Panc1 (cell line): ENCODE results near the gene NOS3. TPM values are rescaled to one million over a fixed set of nuclear protein-coding genes. Genes with fewer than 3 reads are reported as not detected.

ENCODE experiments used
- ATAC-seq: fragments of 200-7000 bp; cut with Tn5 transposase; 2 replicates; pipeline ENCODE4 v1.9.1; 2020; ENCODE audit warnings: mild to moderate bottlenecking, moderate library complexity
- BruUV-seq: library from RNA; stranded (reverse); fragments of 400-500 nt; replicated peaks from 2 replicates; lab custom pipeline; 2021; lab: Mats Ljungman, UMichigan
- CTCF ChIA-PET: fragments of 300-600 bp; sonication (Branson Sonifier 250); formaldehyde crosslinking; loops from one replicate; lab custom pipeline; 2022; ENCODE audit warnings: antibody characterized with exemption; lab: Charles Lee
- POLR2A ChIA-PET: fragments of 300-600 bp; sonication (Branson Sonifier 250); formaldehyde crosslinking; loops from one replicate; lab custom pipeline; 2022; ENCODE audit warnings: antibody characterized with exemption; lab: Charles Lee
- DNase-seq: peaks from one replicate; pipeline ENCODE4 v3.0.0-alpha.2; 2010; ENCODE audit warnings: low read depth, low spot score
- H3K27ac ChIP-seq: 2 replicates; pipeline ENCODE4 v1.5.1; 2011; ENCODE audit warnings: mild to moderate bottlenecking, low read length, inconsistent platforms
- H3K27me3 ChIP-seq: fragments of 200-500 bp; sonication (Bioruptor generic); 2 replicates; pipeline ENCODE4 v1.6.0; 2014; ENCODE audit warnings: low read length, inconsistent platforms; ENCODE audit not compliant: control insufficient read depth, insufficient read depth
- H3K36me3 ChIP-seq: fragments of 200-500 bp; sonication (Bioruptor generic); 2 replicates; pipeline ENCODE4 v1.5.1; 2014; ENCODE audit warnings: inconsistent platforms, mild to moderate bottlenecking, low read length, moderate library complexity; ENCODE audit not compliant: control insufficient read depth, insufficient read depth
- H3K4me1 ChIP-seq: 2 replicates; pipeline ENCODE4 v1.5.1; 2011; ENCODE audit warnings: inconsistent platforms, mild to moderate bottlenecking, low read length, moderate library complexity; ENCODE audit not compliant: control insufficient read depth, insufficient read depth
- H3K4me3 ChIP-seq, 2 experiments: 2 replicates each; pipeline ENCODE4 v1.5.1; 2011 to 2012; ENCODE audit warnings: low read depth in 2 of 2, low read length in 2 of 2, mild to moderate bottlenecking in 2 of 2, inconsistent platforms in 1 of 2, moderate library complexity in 1 of 2
- H3K9me3 ChIP-seq: fragments of 200-500 bp; sonication (Bioruptor generic); 2 replicates; pipeline ENCODE4 v1.5.1; 2014; ENCODE audit warnings: low read depth, mild to moderate bottlenecking, inconsistent platforms, low read length, moderate library complexity; ENCODE audit not compliant: control insufficient read depth, insufficient read depth
- POLR2AphosphoS5 ChIP-seq: IDR thresholded peaks from 2 replicates; pipeline ENCODE4 v1.6.1; 2012; ENCODE audit warnings: mild to moderate bottlenecking, low read depth, low read length, moderate library complexity
- SIN3A ChIP-seq: IDR thresholded peaks from 2 replicates; pipeline ENCODE4 v1.6.1; 2012; ENCODE audit warnings: low read depth, mild to moderate bottlenecking, low read length, moderate library complexity, borderline replicate concordance; ENCODE audit not compliant: insufficient read depth
- TCF7L2 ChIP-seq: IDR thresholded peaks from 2 replicates; pipeline ENCODE4 v1.6.1; 2011; ENCODE audit warnings: mild to moderate bottlenecking, low read depth, low read length, inconsistent platforms
- in situ Hi-C: cut with HindIII; loops from 2 replicates; pipeline ENCODE4 v1.10.0; 2016; ENCODE audit warnings: low sequenced_read_pairs, low pct_unique_long_range_greater_than_20kb
- intact Hi-C: fragments of 100-400 bp; cut with micrococcal nuclease; formaldehyde crosslinking; loops from one replicate; pipeline ENCODE4 v1.10.0; 2022; ENCODE audit not compliant: unreplicated experiment
- total RNA-seq: library from RNA; stranded (reverse); gene quantifications from one replicate; pipeline ENCODE4 v1.2.1, GENCODE V29; 2021; ENCODE audit not compliant: unreplicated experiment
- TF ChIP-seq, protein P1 (sequence below), 2 experiments: IDR thresholded peaks; 2 replicates each; pipeline ENCODE4 v1.6.1; 2011 to 2012; ENCODE audit warnings: low read depth in 2 of 2, control low read depth in 1 of 2, low read length in 1 of 2, mild to moderate bottlenecking in 1 of 2, moderate library complexity in 1 of 2; ENCODE audit not compliant: insufficient read depth in 1 of 2
- TF ChIP-seq, protein P2 (sequence below): fragments of 450-650 bp; IDR thresholded peaks from 2 replicates; pipeline ENCODE4 v1.5.1; 2017; ENCODE audit warnings: mild to moderate bottlenecking

Gene NOS3
- total RNA-seq, 1 experiment from 2014 or later, result 3.1 TPM

DNA sequence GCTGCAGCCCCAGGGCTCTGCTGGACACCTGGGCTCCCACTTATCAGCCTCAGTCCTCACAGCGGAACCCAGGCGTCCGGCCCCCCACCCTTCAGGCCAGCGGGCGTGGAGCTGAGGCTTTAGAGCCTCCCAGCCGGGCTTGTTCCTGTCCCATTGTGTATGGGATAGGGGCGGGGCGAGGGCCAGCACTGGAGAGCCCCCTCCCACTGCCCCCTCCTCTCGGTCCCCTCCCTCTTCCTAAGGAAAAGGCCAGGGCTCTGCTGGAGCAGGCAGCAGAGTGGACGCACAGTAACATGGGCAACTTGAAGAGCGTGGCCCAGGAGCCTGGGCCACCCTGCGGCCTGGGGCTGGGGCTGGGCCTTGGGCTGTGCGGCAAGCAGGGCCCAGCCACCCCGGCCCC lies 2.7 kb downstream of the NOS3 start:
- Histone ChIP-seq H3K4me3 (no peak overlapping the region), H3K27ac (no peak overlapping the region), H3K4me1 (no peaks in the 10 kb centered on the region; the same call in 1 of the 2 replicates), H3K27me3 (no peaks in the 10 kb centered on the region), H3K9me3 (peaks cover 10% of the 10 kb centered on the region), H3K36me3 (no peaks in the 10 kb centered on the region)
- POLR2A ChIA-PET, result no interaction called here
- no TSS peak for BruUV-seq
- CTCF ChIA-PET, result no interaction called here
- intact Hi-C loops, result no loop called here
- DNase-seq, result no peak
- no peak for ATAC-seq
- no peak for TF ChIP-seq TCF7L2
- TF ChIP-seq POLR2AphosphoS5, result no peak
- TF ChIP-seq, protein P1, sequence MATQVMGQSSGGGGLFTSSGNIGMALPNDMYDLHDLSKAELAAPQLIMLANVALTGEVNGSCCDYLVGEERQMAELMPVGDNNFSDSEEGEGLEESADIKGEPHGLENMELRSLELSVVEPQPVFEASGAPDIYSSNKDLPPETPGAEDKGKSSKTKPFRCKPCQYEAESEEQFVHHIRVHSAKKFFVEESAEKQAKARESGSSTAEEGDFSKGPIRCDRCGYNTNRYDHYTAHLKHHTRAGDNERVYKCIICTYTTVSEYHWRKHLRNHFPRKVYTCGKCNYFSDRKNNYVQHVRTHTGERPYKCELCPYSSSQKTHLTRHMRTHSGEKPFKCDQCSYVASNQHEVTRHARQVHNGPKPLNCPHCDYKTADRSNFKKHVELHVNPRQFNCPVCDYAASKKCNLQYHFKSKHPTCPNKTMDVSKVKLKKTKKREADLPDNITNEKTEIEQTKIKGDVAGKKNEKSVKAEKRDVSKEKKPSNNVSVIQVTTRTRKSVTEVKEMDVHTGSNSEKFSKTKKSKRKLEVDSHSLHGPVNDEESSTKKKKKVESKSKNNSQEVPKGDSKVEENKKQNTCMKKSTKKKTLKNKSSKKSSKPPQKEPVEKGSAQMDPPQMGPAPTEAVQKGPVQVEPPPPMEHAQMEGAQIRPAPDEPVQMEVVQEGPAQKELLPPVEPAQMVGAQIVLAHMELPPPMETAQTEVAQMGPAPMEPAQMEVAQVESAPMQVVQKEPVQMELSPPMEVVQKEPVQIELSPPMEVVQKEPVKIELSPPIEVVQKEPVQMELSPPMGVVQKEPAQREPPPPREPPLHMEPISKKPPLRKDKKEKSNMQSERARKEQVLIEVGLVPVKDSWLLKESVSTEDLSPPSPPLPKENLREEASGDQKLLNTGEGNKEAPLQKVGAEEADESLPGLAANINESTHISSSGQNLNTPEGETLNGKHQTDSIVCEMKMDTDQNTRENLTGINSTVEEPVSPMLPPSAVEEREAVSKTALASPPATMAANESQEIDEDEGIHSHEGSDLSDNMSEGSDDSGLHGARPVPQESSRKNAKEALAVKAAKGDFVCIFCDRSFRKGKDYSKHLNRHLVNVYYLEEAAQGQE (IDR thresholded peaks at IDR 0.05; ENCODE audit: insufficient read depth in 1 of 2, low read depth in 2 of 2, low read length in 1 of 2), result no peak
- TF ChIP-seq, protein P2, sequence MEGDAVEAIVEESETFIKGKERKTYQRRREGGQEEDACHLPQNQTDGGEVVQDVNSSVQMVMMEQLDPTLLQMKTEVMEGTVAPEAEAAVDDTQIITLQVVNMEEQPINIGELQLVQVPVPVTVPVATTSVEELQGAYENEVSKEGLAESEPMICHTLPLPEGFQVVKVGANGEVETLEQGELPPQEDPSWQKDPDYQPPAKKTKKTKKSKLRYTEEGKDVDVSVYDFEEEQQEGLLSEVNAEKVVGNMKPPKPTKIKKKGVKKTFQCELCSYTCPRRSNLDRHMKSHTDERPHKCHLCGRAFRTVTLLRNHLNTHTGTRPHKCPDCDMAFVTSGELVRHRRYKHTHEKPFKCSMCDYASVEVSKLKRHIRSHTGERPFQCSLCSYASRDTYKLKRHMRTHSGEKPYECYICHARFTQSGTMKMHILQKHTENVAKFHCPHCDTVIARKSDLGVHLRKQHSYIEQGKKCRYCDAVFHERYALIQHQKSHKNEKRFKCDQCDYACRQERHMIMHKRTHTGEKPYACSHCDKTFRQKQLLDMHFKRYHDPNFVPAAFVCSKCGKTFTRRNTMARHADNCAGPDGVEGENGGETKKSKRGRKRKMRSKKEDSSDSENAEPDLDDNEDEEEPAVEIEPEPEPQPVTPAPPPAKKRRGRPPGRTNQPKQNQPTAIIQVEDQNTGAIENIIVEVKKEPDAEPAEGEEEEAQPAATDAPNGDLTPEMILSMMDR, result no peak
- no peak for TF ChIP-seq SIN3A
- in situ Hi-C loops, result no loop called here

DNA sequence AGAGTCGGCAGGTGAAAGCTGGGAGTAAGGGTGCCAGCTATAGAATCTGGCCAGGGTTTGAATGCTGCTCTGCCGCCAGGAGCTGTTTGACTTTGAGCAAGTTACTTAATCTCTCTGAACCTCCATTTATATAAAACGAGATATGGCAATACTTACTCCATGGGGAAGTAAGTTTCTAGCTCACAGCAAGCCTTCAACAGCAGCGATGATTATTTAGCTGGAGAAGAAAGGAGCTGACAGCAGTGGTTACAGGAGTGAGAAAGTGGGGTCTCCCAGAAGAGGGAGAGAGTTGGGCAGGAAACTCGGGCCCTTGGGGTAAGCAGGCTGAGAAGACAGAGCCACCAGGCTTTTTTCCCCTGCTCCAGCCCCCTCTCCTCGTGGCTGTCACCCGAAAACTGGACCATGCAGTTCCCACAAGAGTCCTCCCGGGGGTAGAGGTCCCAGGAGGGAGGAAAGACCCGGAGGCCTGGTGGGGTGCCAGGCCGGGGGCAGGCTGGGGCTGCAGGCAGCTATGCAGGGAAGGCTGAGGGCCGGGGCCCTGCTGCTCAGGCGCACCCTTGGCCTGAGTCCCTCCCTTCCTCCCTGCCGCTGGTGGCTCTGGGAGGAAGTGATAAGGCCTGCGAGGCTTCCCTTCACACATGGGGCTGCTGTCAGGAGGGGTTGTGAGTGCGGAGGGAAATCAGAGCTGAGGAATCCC lies 3.5 kb downstream of the NOS3 start:
- no peak for DNase-seq
- CTCF ChIA-PET, result interaction anchor here (0.8 to 1.2 kb wide), 4 partner anchors 14 to 32 kb away, joined by 3 to 4 read pairs (median 4); no protein-coding TSS in a partner anchor
- Histone ChIP-seq H3K27me3 (no peaks in the 10 kb centered on the region), H3K27ac (no peak overlapping the region), H3K4me1 (no peaks in the 10 kb centered on the region; the same call in 1 of the 2 replicates), H3K9me3 (peaks cover 10% of the 10 kb centered on the region), H3K4me3 (no peak overlapping the region), H3K36me3 (no peaks in the 10 kb centered on the region)
- intact Hi-C loops, result no loop called here
- in situ Hi-C loops, result no loop called here
- POLR2A ChIA-PET, result no interaction called here
- BruUV-seq, result no TSS peak
- ATAC-seq, result peak; percentile 36; the same call in 1 of the 2 replicates
- TF ChIP-seq TCF7L2 (no peak), POLR2AphosphoS5 (no peak), SIN3A (no peak)
- TF ChIP-seq, protein P2, result no peak
- TF ChIP-seq, protein P1 (IDR thresholded peaks at IDR 0.05; ENCODE audit: insufficient read depth in 1 of 2, low read depth in 2 of 2, low read length in 1 of 2), result no peak
